Ishikawa (cell line): ENCODE measurements around the gene SATB2.

Experiments
- CEBPB ChIP-seq: IDR thresholded peaks from 2 replicates; pipeline ENCODE4 v1.6.1; 2012
- EP300 ChIP-seq: IDR thresholded peaks from 2 replicates; pipeline ENCODE4 v1.6.1; 2012; ENCODE audit warnings: borderline replicate concordance
- FOXM1 ChIP-seq: IDR thresholded peaks from 2 replicates; pipeline ENCODE4 v1.6.1; 2012; ENCODE audit warnings: low read depth, borderline replicate concordance
- MAX ChIP-seq: IDR thresholded peaks from 2 replicates; pipeline ENCODE4 v1.6.1; 2012
- NFIC ChIP-seq: IDR thresholded peaks from 2 replicates; pipeline ENCODE4 v1.6.1; 2012
- RAD21 ChIP-seq: IDR thresholded peaks from 2 replicates; pipeline ENCODE4 v1.6.1; 2012; ENCODE audit warnings: low read depth
- REST ChIP-seq: IDR thresholded peaks from 2 replicates; pipeline ENCODE4 v1.6.1; 2012; ENCODE audit warnings: low read depth, mild to moderate bottlenecking
- TAF1 ChIP-seq: IDR thresholded peaks from 2 replicates; pipeline ENCODE4 v1.6.1; 2012; ENCODE audit warnings: low read depth, mild to moderate bottlenecking
- TEAD4 ChIP-seq: IDR thresholded peaks from 2 replicates; pipeline ENCODE4 v1.6.1; 2012

GRCh38 chr2:199302851-199303250 is 154.9 kb downstream of the SATB2 start:
- TF ChIP-seq NFIC, result no peak
- TF ChIP-seq CEBPB, result no peak
- no peak for TF ChIP-seq TEAD4
- no peak for TF ChIP-seq EP300
- no peak for TF ChIP-seq MAX
- no peak for TF ChIP-seq RAD21
- no peak for TF ChIP-seq FOXM1
- TF ChIP-seq REST, result no peak
- no peak for TF ChIP-seq TAF1
